PC-9 (cell line): ENCODE measurements around the gene LPIN3. TPM values are rescaled to one million over a fixed set of nuclear protein-coding genes. Genes with fewer than 3 reads are reported as not detected.
A peak's percentile ranks its signal among the peaks of the same experiment; 100 is the strongest.

Experiments
- Bru-seq: library from RNA; stranded (reverse); fragments of 400-500 nt; gene quantifications from one replicate; lab custom pipeline; 2021; lab: Mats Ljungman, UMichigan
- BruChase-seq, 2 experiments: library from RNA; stranded (reverse); fragments of 400-500 nt; gene quantifications; one replicate each; lab custom pipeline; 2021; lab: Mats Ljungman, UMichigan
- BruUV-seq: library from RNA; stranded (reverse); fragments of 400-500 nt; replicated peaks from 2 replicates; lab custom pipeline; 2021; lab: Mats Ljungman, UMichigan
- CTCF ChIA-PET: fragments of 300-600 bp; sonication (Branson Sonifier 250); formaldehyde crosslinking; loops from one replicate; lab custom pipeline; 2022; ENCODE audit warnings: antibody characterized with exemption; lab: Charles Lee
- POLR2A ChIA-PET: fragments of 300-600 bp; sonication (Branson Sonifier 250); formaldehyde crosslinking; loops from one replicate; lab custom pipeline; 2022; ENCODE audit warnings: antibody characterized with exemption; ENCODE audit not compliant: unreplicated experiment; lab: Charles Lee
- DNase-seq, 2 experiments: peaks; one replicate each; pipeline versions ENCODE4 v3.0.0 to v3.0.0-alpha.2; 2015 to 2022; ENCODE audit warnings: mixed read lengths in 1 of 2
- H2AFZ ChIP-seq: fragments of 200-600 bp; sonication (generic); 2 replicates; pipeline ENCODE4 v1.8.1; 2017; ENCODE audit warnings: antibody characterized with exemption
- H3F3A ChIP-seq: fragments of 200-600 bp; sonication (generic); 2 replicates; pipeline ENCODE4 v1.8.1; 2017; ENCODE audit warnings: antibody characterized with exemption, mild to moderate bottlenecking, low read depth; ENCODE audit not compliant: insufficient read depth
- H3K27ac ChIP-seq: fragments of 200-600 bp; sonication (generic); 2 replicates; pipeline ENCODE4 v1.6.1; 2016; ENCODE audit warnings: mixed run types
- H3K27me3 ChIP-seq: fragments of 200-600 bp; sonication (generic); 2 replicates; pipeline ENCODE4 v1.6.1; 2016; ENCODE audit warnings: low read depth, mixed run types; ENCODE audit not compliant: insufficient read depth
- H3K36me3 ChIP-seq: fragments of 200-600 bp; sonication (generic); 2 replicates; pipeline ENCODE4 v1.6.1; 2016; ENCODE audit warnings: low read depth, mixed run types
- H3K4me1 ChIP-seq: fragments of 200-600 bp; sonication (generic); replicated peaks from 2 replicates; pipeline ENCODE4 v1.6.1; 2016; ENCODE audit warnings: mixed run types; ENCODE audit not compliant: insufficient read depth
- H3K4me2 ChIP-seq: fragments of 200-600 bp; sonication (generic); 2 replicates; pipeline ENCODE4 v1.6.1; 2017; ENCODE audit warnings: mixed run types
- H3K4me3 ChIP-seq: fragments of 200-600 bp; sonication (generic); 2 replicates; pipeline ENCODE4 v1.6.1; 2016; ENCODE audit warnings: mixed run types
- H3K79me2 ChIP-seq: fragments of 200-600 bp; sonication (generic); 2 replicates; pipeline ENCODE4 v1.6.1; 2017; ENCODE audit warnings: low read depth, mixed run types
- H3K9me2 ChIP-seq: fragments of 200-600 bp; sonication (generic); 2 replicates; pipeline ENCODE4 v1.8.1; 2017; ENCODE audit warnings: mild to moderate bottlenecking; ENCODE audit not compliant: insufficient read depth
- H3K9me3 ChIP-seq: fragments of 200-600 bp; sonication (generic); 2 replicates; pipeline ENCODE4 v1.8.1; 2016; ENCODE audit warnings: low read depth; ENCODE audit not compliant: insufficient read depth
- H4K20me1 ChIP-seq: fragments of 200-600 bp; sonication (generic); 2 replicates; pipeline ENCODE4 v1.8.1; 2017; ENCODE audit not compliant: insufficient read depth
- EZH2 ChIP-seq: fragments of 200-600 bp; sonication (generic); IDR thresholded peaks from 2 replicates; pipeline ENCODE4 v1.8.0; 2017; ENCODE audit warnings: antibody characterized with exemption, low read depth
- intact Hi-C: fragments of 100-400 bp; cut with micrococcal nuclease; formaldehyde crosslinking; loops from one replicate; pipeline ENCODE4 v1.10.0; 2022; ENCODE audit not compliant: unreplicated experiment
- long read RNA-seq: library from polyadenylated mRNA; stranded (forward); transcript quantifications from one replicate; pipeline ENCODE4 v2.0.0, GENCODE V29; 2022
- total RNA-seq: library from RNA; stranded (reverse); gene quantifications from 2 replicates; pipeline ENCODE4 v1.2.3, GENCODE V29; 2021
- TF ChIP-seq, protein P1 (sequence below): fragments of 200-600 bp; sonication (generic); conservative IDR thresholded peaks from 2 replicates; pipeline ENCODE4 v1.6.1; 2017; ENCODE audit warnings: mixed run types, antibody characterized with exemption, mild to moderate bottlenecking, moderate library complexity

LPIN3 gene
- total RNA-seq (12.1 and 15.4 TPM in 2 replicates), Bru-seq, nascent RNA (percentile 52 among the genes with signal in this experiment), BruChase-seq, experiment 1, labeled RNA remaining after a 2-hour chase (percentile 50 among the genes with signal in this experiment), BruChase-seq, experiment 2, labeled RNA remaining after a 6-hour chase (percentile 63 among the genes with signal in this experiment)
- long read RNA-seq, partial matches to known transcripts, result 1 of 4 reads
- long read RNA-seq, other reads (novel, unspliced or antisense), result 3 of 4 reads

GRCh38 chr20:41340327-41341055, at the start of gene LPIN3:
Gene LPIN3 (plus strand): TSS chr20:41340821. CDS start chr20:41345804, 4,983 bp downstream.
- H3K27me3 ChIP-seq, result no peaks in the 10 kb centered on the region
- ChIA-PET POLR2A (interaction anchor here (0.5 to 0.7 kb wide), 12 partner anchors 11 to 613 kb away, joined by 3 to 22 read pairs (median 4); no protein-coding TSS in a partner anchor), CTCF (interaction anchor here (0.6 to 2.3 kb wide), 19 partner anchors 11 to 593 kb away, joined by 3 to 57 read pairs (median 8); partner anchors contain the start of gene CHD6)
- H3K4me3 ChIP-seq, result peak within 1 kb of the TSS; percentile 56
- peaks cover 5% of the 10 kb centered on the region; the same call in 1 of the 2 replicates for H3K79me2 ChIP-seq
- H2AFZ ChIP-seq, result peak within 1 kb of the TSS; percentile 90
- H3K36me3 ChIP-seq, result no peaks in the 10 kb centered on the region
- H3F3A ChIP-seq, result peaks cover 3% of the 10 kb centered on the region; the same call in 1 of the 2 replicates
- no peaks in the 10 kb centered on the region for H4K20me1 ChIP-seq
- no peak for TF ChIP-seq EZH2
- TF ChIP-seq, protein P1, sequence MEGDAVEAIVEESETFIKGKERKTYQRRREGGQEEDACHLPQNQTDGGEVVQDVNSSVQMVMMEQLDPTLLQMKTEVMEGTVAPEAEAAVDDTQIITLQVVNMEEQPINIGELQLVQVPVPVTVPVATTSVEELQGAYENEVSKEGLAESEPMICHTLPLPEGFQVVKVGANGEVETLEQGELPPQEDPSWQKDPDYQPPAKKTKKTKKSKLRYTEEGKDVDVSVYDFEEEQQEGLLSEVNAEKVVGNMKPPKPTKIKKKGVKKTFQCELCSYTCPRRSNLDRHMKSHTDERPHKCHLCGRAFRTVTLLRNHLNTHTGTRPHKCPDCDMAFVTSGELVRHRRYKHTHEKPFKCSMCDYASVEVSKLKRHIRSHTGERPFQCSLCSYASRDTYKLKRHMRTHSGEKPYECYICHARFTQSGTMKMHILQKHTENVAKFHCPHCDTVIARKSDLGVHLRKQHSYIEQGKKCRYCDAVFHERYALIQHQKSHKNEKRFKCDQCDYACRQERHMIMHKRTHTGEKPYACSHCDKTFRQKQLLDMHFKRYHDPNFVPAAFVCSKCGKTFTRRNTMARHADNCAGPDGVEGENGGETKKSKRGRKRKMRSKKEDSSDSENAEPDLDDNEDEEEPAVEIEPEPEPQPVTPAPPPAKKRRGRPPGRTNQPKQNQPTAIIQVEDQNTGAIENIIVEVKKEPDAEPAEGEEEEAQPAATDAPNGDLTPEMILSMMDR, result peak; percentile 58; the same call in 1 of the 2 replicates
- H3K9me3 ChIP-seq, result no peaks in the 10 kb centered on the region
- no peaks in the 10 kb centered on the region for H3K9me2 ChIP-seq
- intact Hi-C loops, result loop anchor here (1.0 to 5.0 kb wide), 10 partner anchors 23 to 1847 kb away; partner anchors contain the start of genes PLCG1, PTPRT and ZHX3
- peaks cover 15% of the 10 kb centered on the region for H3K4me1 ChIP-seq
- no TSS peak for BruUV-seq
- DNase-seq, result peak; percentile 92 to 96
- H3K27ac ChIP-seq, result peak within 1 kb of the TSS; percentile 35
- H3K4me2 ChIP-seq, result peak within 1 kb of the TSS; percentile 88

DNA sequence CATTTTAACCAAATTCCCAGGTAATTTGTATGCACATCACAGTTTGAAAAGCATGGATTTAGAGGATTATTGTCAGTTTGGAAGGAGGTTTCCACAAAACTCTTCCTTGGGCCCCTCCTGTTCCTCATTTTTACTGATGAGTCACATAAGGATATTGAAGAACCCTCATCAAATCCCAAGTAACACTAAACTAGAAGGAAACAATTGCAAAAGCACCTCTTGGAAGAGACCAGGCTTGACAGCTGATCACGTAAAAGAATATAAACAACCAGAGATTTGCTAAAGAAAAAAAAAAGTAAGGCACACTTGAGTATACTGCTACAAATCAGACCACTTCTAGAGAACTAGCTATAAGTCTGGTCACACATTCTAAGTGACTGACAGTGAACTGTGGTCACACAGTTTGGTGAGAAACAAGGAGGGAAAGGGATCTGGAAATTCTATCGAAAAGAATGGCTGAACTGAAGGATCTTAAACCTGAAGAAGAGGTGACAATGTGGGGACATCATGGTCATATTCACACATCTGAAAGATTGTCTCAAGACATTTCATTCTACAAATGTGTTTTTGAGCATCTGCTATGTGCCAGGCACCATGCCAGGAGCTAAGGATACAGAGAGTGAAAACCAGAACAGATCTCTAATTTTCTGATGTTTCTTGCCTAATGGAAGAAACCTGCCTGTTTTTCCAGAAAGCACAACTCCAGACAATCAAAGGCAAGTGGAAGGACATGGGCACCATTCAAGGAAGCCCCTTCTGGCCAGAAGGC, 47.2 kb upstream of the LPIN3 start:
- DNase-seq, result no peak
- Histone ChIP-seq H3K79me2 (no peaks in the 10 kb centered on the region), H3K27ac (no peak overlapping the region), H2AFZ (no peak overlapping the region), H3K4me2 (no peak overlapping the region), H4K20me1 (no peaks in the 10 kb centered on the region), H3K4me3 (no peak overlapping the region), H3F3A (no peaks in the 10 kb centered on the region), H3K4me1 (0 out of 2 replicates have a peak, but pooled peaks cover 6% of the 10 kb centered on the region), H3K9me2 (no peaks in the 10 kb centered on the region), H3K27me3 (no peaks in the 10 kb centered on the region), H3K9me3 (no peaks in the 10 kb centered on the region), H3K36me3 (no peaks in the 10 kb centered on the region)
- TF ChIP-seq, protein P1, result no peak
- no peak for TF ChIP-seq EZH2
- intact Hi-C loops, result no loop called here
- no TSS peak for BruUV-seq
- ChIA-PET POLR2A (no interaction called here), CTCF (interaction anchor here (1.1 kb wide), 1 partner anchor 10 kb away, joined by 3 read pairs; no protein-coding TSS in a partner anchor)

DNA sequence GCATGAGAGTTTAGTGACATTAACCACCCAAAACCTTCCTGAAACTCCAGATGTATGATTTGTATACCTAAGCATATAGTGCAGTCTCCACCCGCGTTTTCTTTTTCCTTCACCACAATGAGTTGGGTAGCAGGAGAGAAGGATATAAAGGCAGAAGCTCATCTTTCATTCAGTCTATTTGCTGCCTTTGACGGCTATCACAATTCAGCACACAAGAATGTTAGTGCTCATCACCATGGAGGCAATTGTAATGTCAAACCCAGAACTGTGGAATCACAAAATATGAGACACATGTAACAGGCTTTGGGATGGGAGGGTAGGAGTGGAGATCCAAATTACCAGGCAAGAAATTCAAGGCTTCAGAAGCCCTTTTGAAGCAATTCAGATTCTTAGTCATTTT, 40.7 kb upstream of the LPIN3 start:
- no peak overlapping the region for H2AFZ ChIP-seq
- H3K4me1 ChIP-seq, result no peaks in the 10 kb centered on the region
- intact Hi-C loops, result no loop called here
- 0 out of 2 replicates have a peak, but pooled peaks cover 3% of the 10 kb centered on the region for H3K79me2 ChIP-seq
- DNase-seq, result no peak
- H3K9me2 ChIP-seq, result no peaks in the 10 kb centered on the region
- no peaks in the 10 kb centered on the region for H3K27me3 ChIP-seq
- TF ChIP-seq, protein P1, result no peak
- TF ChIP-seq EZH2, result no peak
- no peak overlapping the region for H3K4me3 ChIP-seq
- H3K4me2 ChIP-seq, result no peak overlapping the region
- CTCF ChIA-PET, result no interaction called here
- no peaks in the 10 kb centered on the region for H3K36me3 ChIP-seq
- H3K27ac ChIP-seq, result no peak overlapping the region
- H3F3A ChIP-seq, result no peaks in the 10 kb centered on the region
- H4K20me1 ChIP-seq, result no peaks in the 10 kb centered on the region
- no peaks in the 10 kb centered on the region for H3K9me3 ChIP-seq
- POLR2A ChIA-PET, result no interaction called here
- BruUV-seq, result no TSS peak
